ENCODE results near the gene CACNA1B.

DNA sequence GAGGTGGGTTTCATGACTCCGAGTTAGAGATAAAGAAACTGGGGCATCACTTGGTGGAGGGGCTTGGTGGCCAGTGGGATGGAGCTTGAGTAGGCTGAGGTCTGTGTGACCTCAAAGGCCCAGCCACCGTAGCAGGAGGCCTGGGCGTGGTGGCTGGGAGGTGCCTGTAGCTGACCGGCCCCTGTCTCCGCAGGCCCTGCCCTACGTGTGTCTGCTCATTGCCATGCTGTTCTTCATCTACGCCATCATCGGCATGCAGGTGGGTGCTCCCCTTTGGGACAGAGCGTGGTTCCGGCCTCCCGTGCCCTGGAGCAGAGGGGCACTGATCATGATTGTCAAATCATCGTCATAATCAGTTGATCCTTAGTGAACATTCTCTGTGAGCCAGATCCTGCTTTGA, 196.2 kb downstream of the CACNA1B start:
- no peak for TF ChIP-seq POLR2AphosphoS5 (IDR thresholded peaks at IDR 0.05; ENCODE audit: low read depth, low read length)
- TF ChIP-seq POLR2A (IDR thresholded peaks at IDR 0.05; ENCODE audit: low read depth, low read length): no peak
- no peak for TF ChIP-seq TAF1 (IDR thresholded peaks at IDR 0.05; ENCODE audit: low read depth, low read length)
- no peak for TF ChIP-seq POU2F2 (IDR thresholded peaks at IDR 0.05; ENCODE audit: low read depth, low read length)
- TF ChIP-seq SPI1 (IDR thresholded peaks at IDR 0.05; ENCODE audit: low read depth, low read length): no peak

Measured in GM12891 (cell line).